COLO668 (cell line): ENCODE data around the gene GDPD5.

Experiments
- DNase-seq: peaks from one replicate; lab custom pipeline; 2025; ENCODE audit not compliant: unreplicated experiment; lab: John Stamatoyannopoulos, UW

Gene GDPD5

DNA sequence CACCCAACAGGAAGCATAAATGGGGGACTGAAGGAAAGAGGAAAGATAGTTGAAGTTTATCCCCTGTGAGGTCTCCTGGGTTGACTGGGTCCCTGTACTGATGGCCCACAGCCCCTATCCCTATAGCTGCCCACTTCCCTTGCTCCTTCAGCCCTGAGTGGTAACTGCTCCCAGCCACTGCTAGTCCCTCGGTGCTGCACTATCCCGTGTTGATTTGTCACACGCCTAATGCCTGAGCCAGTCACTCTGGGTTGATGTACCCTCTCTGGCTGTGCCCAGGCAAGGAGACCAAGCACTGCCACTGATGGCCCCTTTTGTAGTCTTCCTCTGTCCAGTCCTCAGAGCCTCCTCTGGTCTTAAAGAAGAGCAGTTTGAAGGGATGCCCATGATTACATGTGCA lies 9.6 kb downstream of the GDPD5 start:
- DNase-seq, result no peak

DNA sequence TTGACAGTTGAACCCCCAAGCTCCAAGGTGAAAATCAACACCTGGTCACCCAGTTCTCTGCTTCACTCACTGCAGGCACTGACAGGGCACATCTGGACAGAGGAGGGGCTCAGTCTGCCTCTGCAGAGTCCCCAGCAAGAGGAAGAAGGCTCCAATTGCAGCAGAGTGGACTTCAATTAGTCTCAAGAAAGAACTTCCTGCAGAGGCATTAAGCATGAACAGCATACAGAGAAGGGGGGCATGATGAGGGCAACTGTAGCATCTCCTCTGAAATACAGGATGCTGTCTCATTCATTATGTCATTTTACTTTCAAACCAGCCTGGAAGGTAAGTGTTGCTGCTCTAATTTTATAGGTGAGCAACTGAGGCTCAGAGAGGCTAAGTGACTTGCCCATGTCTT lies 11.1 kb downstream of the GDPD5 start:
- DNase-seq, result no peak

GRCh38 chr11:75513250-75513649 lies 12.5 kb downstream of the GDPD5 start:
- DNase-seq, result no peak

DNA sequence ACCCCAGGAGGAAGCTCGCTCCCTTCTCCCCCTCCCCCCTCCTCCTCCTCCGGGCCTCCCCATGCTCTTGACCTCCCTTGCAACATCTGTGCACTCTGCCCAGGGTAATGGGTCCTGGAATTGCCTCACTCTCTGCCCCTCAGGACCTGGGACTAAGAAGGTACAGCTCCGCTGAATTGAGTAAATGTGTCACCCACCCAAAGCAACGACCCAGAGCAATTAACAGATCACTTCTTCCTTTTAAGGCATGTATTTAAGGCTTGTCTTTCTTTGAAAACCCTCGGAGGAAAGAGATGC lies 15.1 kb downstream of the GDPD5 start:
- DNase-seq, result no peak

DNA sequence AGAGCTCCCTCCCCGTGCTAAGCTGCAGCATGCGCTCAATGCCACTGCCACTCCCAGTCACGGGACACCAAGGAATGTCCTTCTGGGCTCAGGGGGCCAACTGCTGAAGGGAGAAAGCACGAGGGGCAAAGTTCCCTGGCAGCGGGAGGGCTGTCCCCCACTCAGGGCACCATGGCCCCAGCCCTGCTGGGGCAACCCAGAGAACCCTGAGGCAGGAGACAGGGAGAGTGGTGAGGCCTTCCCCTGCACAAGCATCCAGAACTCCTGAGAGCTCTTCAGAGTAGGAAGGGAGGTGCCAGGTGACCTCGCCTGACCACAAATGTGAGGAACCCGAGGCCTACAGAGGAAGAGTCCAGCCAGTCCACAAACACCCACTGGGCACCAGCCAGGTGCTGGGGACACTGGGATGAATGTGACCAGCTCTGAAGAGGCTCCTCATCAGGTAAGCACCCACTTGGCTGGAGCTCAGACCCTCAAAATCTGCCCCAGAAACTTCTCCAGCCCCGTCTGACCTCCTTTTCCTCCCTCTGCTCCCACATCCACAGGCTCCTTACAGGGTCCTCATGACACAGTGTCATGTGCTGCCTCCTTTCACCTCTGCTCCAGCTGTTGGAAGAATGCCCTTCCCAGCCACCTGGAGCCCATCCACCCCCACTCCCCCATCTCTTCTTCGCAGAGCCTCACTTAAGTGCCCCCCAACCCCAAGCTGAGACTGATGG lies 15.6 kb downstream of the GDPD5 start:
- DNase-seq, result no peak

- DNase-seq, result no peak
These were observed 16.6 kb downstream of the GDPD5 start for GRCh38 chr11:75509020-75509720.

GRCh38 chr11:75508051-75508561 lies 17.6 kb downstream of the GDPD5 start:
- no peak for DNase-seq

GRCh38 chr11:75507571-75507970 lies 18.2 kb downstream of the GDPD5 start:
- no peak for DNase-seq

GRCh38 chr11:75506827-75507226 lies 18.9 kb downstream of the GDPD5 start:
- DNase-seq, result no peak

- no peak for DNase-seq
These were observed 19.6 kb downstream of the GDPD5 start for GRCh38 chr11:75505916-75506692.

DNA sequence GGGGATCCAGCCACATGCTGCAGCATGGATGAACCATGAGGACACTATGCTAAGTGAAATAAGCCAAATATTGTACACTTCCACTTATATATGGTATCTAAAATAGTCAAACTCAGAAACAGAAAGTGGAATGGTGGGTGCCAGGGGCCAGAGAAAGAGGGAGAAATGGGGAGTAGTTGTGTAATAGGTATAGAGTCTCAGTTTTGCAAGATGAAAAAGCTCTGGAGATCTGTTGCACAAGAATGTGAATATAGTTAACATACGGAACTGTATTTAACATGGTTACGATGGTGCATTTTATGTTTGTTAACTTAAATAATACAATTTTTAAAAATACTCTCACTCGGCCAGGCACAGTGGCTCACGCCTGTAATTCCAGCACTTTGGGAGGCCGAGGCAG lies 21.2 kb downstream of the GDPD5 start:
- no peak for DNase-seq

- no peak for DNase-seq
These were observed 22.1 kb downstream of the GDPD5 start for GRCh38 chr11:75503531-75504099.

DNA sequence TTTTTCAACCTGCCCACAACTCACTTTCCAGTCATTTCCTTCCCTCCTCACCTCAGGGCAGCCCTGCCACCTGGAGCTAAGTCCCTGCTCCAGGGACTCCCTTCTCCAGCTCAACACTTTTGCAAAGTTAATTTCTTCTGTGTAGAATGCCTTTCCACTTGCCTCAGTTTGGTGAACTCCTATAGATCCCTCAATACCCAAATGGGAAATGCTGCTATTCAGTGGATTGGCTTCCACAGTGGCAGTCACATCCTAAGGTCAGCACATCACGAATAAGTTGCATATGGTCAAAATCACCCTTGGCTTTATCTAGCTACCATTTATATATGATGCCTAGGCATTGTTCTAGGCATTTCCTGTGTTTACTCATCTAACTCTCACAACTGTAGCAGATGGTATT lies 23.6 kb downstream of the GDPD5 start:
- DNase-seq, result no peak

DNA sequence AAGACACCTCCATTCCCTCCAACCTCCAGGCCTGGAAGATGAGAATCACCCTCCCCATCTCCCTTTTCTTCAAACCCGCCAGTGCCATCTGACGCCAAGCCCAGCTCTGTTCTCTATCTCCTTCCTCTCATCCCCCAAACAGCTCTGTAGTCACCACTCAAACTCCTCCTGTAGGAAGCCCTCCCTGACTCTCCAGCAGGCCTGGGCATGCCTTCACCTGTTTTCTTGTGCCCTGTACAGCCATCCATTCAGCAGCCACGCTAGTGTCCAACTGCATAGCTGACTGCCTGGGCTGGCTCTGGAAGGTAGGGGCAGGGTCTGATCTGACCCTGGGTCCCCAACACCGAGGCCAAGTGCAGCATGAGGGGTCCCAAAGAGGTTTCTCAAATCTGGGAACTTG lies 25.0 kb downstream of the GDPD5 start:
- DNase-seq, result no peak

GRCh38 chr11:75499423-75500190 lies 26.1 kb downstream of the GDPD5 start:
- no peak for DNase-seq

GRCh38 chr11:75498556-75499255 lies 27.0 kb downstream of the GDPD5 start:
- DNase-seq, result no peak

DNA sequence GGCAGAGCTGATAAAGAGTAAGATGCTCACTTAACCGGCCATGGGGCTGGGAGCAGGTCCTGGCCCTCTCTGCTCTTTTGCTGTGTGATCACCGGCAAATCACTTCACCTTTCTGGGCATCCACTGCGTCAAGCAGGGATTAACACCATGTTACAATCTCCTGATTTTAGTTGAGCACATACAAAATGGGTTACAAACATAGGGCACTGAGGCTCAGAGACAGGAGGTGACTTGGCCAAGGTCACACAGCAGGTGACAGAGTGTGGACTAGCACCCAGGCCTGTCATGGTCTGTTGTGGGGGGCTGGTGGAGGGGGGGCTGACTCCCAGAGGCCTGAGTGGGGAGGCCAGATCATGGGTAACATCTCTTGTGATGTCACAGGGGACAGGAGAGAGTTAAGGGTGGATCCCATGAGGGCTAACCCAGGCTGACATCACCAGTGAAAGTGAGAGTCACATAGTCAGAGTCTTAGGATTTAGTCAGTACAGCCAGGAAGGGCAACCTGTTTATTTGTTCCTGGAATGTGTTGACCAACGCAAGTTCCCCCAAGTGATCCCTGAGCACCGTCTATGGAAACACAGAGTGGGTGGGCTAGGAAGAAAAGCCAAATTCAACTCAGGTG lies 27.8 kb downstream of the GDPD5 start:
- DNase-seq, result no peak

DNA sequence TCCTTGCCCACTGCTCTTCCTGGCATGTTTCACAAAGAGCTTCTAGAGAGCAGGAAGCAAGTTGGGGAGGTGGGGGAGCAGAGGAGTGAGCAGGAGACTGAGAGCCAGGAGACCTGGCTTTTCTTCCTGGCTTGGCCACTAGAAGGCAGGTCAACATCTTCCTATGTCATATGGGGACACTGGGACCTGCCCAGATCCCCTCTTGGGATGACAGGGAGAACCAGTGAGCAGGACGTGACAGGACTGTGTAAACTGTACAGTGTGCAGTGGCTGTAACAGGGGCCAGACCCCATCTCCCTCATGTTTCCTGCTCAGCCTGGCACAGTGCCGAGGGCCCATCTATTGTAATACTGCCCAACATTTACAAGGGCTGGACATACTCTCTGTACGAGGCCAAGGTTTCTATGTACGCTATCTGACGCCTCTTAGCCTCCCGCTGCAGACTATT lies 29.4 kb downstream of the GDPD5 start:
- DNase-seq, result no peak

DNA sequence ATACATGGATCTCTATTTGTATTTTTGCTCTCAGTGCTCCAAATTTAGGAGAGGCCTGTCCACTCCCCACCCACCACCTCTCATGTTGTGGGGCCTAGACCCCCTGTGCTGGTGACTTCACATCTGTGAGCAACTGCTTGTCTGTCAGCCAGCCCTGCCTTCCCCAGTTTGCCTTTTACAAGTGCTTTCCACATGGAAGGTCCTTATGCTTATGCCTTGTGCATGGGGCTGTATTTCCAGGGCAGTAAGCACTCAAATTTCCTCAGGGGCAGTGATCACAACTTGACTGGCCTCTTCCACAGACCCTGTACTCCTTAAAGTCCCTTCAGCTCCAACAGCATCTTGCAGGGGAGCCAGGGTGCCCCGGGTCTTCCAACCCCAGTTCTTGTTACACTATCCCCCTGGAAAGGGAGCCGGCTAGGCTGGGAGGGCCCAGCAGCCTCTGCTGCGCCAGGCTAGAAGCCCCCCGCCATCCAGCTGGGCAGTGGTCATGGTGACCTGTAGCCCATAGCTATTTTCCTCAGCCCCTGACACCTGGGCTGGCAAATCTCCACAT lies 29.9 kb downstream of the GDPD5 start:
- DNase-seq, result no peak
